SKM-1 (cell line): ENCODE data around the gene MRPS21.
"Not testable (repeated sequence)": the region's sequence is repeated elsewhere in the genome, so short reads cannot be mapped to it uniquely, and the experiment has no call there.

Experiments used
- DNase-seq: peaks from one replicate; lab custom pipeline; 2025; ENCODE audit not compliant: unreplicated experiment; lab: John Stamatoyannopoulos, UW

MRPS21 gene

DNA sequence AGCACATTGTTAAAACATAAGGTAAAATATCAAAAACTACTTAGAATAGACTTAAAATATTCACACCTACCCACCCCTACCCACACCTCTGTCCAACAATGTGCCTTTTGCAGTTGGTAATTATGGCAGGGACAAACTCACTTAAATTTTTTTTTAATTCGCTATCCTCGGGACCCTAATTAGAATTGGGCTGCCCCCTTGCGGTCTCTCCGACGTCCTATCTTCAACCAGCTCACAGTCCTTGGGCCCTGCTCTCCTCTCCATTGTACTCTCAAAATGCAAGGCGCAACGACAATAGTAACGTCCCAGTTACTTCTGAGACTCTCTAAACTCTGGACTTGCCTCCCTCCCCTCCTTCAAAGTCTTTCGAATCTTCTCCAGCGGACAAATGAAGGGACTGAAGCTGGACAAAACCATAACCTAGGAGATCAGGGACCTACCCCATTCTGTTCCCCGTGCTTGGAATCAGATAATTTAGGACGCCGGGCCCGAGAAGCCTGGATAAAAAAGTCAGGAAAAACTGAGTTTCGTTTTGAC lies 12.4 kb upstream of the MRPS21 start:
- DNase-seq, result peak; percentile 33

DNA sequence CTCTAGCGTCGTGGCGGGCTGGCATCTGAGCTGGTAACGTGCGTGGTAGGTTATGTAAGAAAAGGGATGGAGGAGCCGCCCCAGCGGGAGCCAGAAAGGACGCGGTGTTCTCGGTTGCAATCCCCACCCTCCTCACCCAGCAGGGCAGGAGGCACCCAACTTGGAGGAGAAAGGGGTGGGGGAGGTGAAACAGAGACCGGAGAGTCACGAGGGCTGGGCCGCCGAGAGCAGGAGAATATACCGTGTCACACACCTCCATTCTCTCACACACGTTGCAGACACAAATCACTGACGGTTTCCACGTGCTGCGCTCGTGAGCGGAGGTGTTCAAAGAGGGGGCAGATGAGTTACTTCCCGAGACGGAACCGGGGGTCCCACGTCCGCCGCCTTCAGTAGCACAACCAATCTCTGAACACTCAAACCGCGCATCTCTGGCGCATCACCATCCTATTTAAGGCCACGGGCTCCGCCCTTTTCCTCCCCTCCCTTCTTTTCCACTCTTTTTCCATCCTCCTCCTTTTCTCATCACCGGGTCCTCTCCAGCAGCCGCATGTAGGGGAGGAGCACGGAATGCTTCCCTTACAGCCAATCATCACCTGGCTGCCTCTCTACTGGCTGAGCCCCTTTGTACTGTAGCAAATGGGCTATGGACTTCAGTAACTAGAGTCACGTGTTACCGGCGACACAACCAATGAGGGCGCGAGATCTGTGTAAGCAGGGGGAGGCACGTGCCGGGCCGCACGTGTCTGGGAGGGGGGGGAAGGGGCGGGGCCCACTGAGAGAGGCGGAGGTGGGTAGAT lies 11.7 kb upstream of the MRPS21 start, which contains the start of gene CIART:
CIART (plus strand) TSS at position 797 of the 800 bp plus-strand sequence. CDS start 714 bp downstream, outside the sequence.
- DNase-seq, result peak; percentile 54

DNA sequence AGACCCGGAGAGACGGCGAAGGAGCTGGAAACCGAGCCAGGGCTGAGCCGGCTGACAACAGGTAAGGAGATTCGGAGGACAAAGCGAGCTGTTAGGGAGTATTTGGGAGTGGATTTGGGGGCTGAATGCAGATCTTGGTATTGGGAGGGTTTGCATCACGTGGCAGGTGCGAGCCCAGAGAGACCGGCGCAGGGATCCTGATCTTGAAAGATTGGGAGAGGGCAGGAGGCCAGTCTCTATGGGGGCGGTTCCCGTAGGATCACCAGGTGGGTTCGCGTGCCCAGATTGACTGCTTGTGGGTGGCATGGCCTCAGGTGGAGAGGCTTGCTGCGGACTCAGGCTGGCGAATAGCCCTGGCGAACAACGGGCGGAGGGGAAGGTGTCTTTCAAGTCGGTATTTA lies 11.1 kb upstream of the MRPS21 start:
- DNase-seq, result no peak

DNA sequence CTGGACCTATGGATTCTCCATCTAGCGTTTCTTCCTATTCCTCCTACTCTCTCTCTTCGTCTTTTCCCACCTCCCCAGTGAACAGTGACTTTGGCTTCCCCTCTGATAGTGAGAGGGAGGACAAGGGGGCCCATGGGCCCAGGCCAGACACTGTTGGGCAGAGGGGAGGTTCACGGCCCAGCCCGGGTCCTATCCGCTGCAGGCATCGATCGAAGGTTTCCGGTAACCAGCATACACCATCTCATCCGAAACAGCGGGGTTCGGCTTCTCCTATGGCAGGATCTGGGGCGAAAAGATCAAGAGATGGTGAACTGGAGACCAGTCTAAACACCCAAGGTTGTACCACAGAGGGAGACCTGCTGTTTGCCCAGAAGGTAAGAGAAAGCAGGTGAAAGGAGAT lies 10.4 kb upstream of the MRPS21 start:
- no peak for DNase-seq

DNA sequence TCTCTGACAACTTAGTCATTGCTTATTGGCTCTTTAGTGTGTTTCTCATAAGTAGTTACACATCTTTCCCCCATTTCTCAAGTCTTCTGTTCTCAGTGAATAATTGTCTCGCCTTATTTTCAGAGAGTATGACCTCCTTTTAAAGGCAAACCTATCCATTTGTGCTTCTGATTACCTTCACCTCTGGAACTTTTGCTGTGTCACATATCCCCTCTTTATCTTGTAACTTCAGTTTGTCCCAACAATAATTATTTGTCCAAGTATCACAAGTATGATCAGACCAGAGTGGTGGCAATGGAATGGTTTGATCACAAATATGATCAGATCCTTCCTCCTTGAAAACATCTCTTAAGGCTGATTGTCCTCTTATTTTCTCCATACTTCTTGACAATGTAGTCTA lies 5.3 kb upstream of the MRPS21 start:
- no peak for DNase-seq

DNA sequence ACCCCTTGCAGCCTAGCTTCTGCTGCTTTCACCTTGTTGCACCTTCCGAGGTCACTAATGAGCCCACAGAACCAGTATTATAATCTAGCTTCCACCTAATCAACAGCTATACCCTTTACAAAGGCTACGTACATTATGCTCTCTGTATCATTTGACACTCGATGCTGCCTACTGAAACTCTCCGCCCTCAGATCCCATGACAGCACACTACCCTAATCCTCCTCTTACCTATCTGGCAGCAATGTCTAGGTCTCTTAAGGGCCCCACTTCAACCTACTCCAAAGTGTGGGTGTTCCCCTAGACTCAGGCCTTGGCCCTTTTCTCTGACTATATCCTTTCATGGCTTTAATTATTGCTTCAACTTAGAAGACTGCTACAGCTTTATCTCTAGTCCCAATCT lies 4.8 kb upstream of the MRPS21 start:
- DNase-seq, result no peak

DNA sequence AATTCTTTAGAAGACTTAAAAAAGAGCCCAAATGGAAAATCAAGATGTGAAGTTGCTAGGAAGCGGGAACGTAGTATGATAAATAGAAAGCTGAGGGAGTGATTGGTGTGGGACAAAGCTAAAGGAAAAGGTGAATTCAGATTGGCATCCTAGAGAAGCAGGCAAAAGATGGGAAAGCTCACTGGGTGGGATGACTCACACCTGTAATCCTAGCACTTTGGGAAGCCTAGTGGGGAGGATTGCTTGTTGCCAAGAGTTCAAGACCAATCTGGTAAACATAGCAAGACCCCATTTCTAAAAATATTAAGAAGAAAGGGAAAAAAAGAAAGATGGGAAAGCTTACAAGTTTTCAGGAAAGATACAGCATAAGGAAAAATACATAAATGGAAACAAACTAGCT lies 1.8 kb downstream of the MRPS21 start:
- DNase-seq, result no peak

DNA sequence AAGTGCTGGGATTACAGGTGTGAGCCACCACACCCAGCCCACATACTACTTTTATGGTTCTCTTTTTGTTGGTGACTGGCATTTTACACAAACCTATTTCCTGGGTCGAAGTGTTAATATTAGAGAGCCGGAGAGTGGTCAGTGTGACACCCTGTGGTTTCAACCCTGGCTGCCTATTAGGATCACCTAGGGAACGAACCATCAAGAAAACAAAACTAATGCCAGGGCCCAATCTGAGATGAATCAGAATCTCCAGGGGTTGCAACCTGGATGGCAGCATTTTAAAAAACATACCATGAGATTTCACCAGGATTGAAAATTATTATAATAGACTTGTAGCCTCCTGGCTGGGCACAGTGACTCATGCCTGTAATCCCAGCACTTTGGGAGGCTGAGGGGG lies 6.1 kb downstream of the MRPS21 start:
- DNase-seq, result no peak

DNA sequence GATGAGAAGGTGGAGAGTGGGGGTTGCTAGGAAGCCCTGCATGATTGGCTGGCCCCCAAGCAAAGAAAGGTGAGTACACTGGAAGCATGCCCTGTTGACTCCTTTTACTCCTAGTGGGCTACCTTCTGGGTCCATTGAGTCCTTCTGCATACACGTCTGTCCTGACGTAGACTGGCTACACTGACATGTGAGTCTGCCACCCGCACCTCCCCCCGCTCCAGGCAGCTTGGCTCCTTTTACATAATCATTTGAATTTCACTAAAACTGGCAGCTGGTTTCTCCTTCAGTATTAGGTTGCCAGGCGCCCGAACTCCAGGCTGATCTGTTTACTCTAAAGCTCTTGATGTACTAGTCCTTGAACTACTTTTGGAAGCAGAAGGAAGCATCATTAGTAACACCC lies 8.7 kb downstream of the MRPS21 start:
- no peak for DNase-seq

DNA sequence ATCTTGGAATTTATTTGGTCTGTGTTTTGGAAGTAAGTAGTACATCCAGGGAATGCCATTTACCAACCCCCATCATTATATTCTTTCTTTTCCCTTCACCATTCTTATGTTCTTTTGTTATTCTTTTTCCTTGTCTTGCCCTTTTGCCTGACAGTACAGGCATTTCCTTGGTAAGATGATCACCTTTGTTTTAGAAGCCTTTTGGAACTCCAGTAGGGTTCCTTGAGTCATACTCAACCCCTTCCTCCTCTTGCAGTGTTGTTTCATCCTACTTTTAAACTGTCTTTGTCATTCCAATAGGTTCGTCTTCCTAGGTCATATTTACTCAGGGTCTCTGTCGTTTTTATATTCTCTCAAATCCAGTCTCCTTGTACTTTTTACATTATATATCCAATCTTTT lies 9.2 kb downstream of the MRPS21 start:
- no peak for DNase-seq

DNA sequence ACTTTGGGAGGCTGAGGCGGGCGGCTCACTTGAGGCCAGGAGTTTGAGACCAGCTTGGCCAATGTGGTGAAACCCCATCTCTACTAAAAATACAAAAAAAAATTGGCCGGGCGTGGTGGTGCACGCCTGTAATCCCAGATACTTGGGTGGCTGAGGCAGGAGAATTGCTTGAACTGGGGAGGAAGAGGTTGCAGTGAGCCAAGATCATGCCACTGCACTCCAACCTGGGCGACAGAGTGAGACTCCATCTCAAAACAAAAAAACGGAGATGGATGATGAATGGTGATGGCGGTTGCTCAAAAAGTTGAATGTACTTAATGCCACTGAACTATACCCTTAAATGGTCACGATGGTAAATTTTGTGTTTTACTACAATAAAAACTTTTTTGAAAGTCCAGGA lies 14.9 kb downstream of the MRPS21 start:
- DNase-seq, result not testable (repeated sequence)

DNA sequence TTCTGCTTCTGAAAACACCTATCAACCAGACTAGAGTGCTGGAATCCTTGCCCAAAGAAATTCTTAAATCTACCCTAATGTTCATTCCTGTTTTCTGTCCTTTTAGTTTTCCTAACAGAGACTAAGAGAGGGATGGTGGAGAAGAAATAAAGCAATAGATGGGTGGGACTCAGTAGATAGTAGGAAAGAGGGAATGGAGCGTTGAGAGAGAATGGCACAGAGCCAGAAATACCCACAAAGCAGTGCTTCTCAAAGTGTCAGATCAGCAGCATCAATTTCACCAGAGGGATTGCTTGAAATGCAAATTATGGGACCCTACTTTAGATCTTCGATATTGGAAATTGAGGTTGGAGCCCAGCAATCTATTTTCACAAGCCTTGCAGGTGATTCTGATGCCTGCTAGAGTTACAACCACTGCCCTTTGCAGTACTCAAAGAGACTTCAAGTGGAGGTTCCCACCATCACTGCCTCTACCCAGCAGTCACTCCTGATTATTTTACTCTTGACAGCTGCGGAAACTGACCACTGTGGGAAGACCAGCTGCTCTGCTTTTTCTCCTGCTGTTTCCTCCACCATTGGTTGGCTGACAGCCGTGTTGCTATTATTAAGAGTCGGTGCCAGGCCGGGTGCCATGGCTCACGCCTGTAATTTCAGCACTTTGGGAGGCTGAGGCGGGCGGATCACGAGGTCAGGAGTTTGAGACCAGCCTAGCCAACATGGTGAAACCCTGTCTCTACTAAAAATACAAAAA lies 16.3 kb downstream of the MRPS21 start:
- DNase-seq, result no peak

DNA sequence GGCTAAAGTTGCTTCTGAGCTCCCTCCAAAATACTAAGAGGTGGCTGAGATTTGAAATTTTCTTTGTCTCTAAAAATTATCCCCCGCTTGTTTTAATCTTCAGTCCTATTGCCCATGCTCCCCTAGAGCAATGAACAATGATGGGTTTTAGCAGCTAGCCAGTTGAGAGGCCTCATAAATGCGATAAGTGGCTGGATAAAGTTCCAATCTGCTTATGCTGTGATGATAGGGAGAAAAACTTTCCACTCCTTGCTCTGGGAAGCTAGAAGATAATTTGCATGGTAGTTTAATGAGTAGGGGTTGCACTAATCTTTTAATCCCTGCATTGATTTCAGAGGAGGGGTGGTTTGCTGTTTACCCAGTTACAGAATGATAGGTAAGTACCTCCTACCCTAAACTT lies 18.1 kb downstream of the MRPS21 start:
- DNase-seq, result no peak

DNA sequence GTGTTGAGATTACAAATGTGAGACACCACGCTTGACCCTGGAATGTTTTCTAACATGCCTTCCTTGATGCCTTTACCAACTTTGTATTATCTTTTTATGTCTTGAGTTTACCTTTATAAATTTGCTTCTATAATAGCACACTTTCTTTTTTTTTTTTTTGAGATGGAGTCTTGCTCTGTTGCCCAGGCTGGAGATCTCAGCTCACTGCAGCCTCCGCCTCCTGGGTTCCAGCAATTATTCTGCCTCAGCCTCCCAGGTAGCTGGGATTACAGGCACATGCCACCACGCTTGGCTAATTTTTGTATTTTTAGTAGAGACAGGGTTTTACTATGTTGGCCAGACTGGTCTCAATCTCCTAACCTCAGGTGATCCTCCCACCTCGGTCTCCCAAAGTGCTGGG lies 21.0 kb downstream of the MRPS21 start:
- DNase-seq, result not testable (repeated sequence)

DNA sequence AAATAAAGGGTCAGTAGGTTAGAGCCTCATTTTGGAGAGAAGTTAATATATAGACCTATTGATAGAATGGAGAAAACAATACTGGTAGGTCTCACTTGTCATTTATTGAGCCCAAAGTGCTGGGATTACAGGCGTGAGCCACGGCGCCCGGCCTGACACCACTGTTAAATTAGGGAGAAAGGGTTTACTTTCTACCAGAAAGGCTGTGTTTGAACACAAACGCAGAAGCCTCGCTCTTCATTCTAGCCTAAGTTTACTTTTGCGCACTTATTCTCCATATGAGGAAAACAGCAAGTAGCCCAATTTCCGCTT lies 27.0 kb downstream of the MRPS21 start:
- DNase-seq, result no peak

DNA sequence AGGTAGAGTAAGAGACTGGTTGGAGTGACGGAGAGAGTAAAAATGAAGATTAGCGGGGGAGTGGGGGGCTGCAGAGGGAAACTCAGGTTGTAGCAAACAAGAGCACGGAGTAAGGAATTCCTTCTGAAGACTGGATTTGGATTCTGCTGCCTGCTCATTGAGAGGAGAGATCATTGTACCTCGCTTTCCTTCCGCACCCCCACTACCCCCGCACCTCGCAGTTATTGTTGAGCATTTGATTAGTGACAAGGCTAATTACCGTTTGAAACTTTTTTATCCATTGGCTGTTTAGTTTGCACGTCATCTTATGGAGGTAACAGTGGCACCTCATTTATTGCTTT lies 28.1 kb downstream of the MRPS21 start:
- DNase-seq, result no peak

DNA sequence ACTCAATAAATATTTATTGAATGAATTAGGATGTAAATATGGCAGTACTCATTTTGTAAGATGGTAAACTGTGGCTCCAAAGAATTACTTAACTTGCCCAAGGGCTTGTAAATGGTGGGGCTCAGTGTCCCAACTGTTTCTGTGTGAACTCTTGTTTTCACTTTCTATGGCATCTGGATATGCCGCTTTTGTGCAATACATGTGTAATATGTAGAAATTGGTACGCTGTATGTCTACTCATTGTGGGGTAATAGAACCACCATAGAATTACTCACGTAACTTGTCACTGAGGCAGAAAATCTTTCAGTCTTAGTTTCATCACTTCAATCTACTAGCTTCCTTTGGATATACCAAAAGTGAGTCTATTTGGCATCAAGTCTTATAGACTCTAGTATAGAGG lies 28.6 kb downstream of the MRPS21 start:
- peak; percentile 44 for DNase-seq

DNA sequence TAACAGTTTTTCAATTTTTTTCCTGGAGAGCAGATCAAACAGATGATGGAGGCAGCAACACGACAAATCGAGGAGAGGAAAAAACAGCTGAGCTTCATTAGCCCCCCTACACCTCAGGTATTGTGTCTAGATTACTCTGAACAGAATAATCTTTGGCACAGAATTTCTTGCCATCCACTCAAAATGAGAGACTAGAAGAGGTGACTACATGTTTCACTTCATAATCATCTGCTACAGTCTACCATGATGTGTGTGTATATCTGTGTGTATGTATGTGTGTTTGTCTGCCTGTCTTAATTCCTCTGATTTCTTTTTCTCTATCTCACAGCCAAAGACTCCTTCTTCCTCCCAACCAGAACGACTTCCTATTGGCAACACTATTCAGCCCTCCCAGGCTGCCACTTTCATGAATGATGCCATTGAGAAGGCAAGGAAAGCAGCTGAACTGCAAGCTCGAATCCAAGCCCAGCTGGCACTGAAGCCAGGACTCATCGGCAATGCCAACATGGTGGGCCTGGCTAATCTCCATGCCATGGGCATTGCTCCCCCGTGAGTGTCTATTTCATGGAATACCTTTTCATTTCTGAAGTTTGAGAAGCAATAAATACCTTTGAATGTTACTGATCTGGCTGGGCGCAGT lies 39.1 kb downstream of the MRPS21 start:
- DNase-seq, result no peak

DNA sequence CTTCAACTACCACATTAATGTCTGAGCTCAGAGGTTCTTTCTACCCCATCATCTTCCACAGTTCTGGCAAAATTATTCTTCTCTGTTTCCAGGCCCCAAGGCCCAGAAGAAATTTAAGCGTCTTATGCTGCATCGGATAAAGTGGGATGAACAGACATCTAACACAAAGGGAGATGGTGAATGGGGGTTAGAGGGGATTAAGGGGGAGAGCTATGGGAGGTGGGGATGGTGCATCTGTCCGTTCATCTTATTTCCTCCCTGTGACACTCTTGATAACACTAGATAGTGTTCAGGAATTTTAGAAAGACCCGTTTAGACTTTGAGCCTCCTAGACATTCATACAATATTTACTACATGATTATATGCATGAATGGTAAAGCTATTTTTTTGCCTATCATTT lies 52.7 kb downstream of the MRPS21 start:
- no peak for DNase-seq

DNA sequence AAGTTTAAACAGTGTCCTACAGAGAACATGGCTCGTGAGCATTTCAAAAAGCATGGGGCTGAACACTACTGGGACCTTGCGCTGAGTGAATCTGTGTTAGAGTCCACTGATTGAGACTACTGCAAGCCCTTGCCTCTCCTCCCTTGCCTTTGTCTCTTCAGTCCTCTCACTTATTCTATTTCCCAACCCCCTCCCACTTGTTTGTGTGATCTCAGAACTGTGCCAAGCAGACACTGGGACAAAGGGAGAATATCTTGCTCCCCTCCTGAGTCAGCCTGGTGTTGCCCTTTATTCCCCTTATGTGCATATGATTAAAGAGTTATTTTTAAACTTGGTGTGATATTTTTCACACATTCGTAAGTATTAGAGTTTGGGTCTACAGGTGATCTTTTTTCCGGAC lies 59.2 kb downstream of the MRPS21 start:
- DNase-seq, result no peak
